Stimulated activated CD4-positive, alpha-beta T cell treated with anti-CD3 and anti-CD28 coated beads, Interleukin-4, amount 100 ng/mL, for 4 hours (primary cell): ENCODE measurements around the gene PDE7B.
"Not testable (repeated sequence)": the region's sequence is repeated elsewhere in the genome, so short reads cannot be mapped to it uniquely, and the experiment has no call there.

ENCODE experiments used
- DNase-seq, 2 experiments: peaks; one replicate each; pipeline ENCODE4 v3.0.0-alpha.2; 2020

PDE7B gene

GRCh38 chr6:136114661-136115060 is 263.2 kb downstream of the PDE7B start:
- DNase-seq = no peak

- no peak for DNase-seq
Measured at GRCh38 chr6:136115941-136116340, 264.4 kb downstream of the PDE7B start.

GRCh38 chr6:136117081-136117480 is 265.6 kb downstream of the PDE7B start:
- no peak for DNase-seq

- DNase-seq = no peak
Measured at GRCh38 chr6:136118787-136119186, 267.3 kb downstream of the PDE7B start.

- no peak for DNase-seq
Measured at GRCh38 chr6:136123468-136123867, 272.0 kb downstream of the PDE7B start.

GRCh38 chr6:136125585-136125984 is 274.1 kb downstream of the PDE7B start:
- DNase-seq = no peak

GRCh38 chr6:136127873-136128272 is 276.4 kb downstream of the PDE7B start:
- no peak for DNase-seq

GRCh38 chr6:136129365-136129764 is 277.9 kb downstream of the PDE7B start:
- DNase-seq = no peak

GRCh38 chr6:136134268-136134667 is 282.8 kb downstream of the PDE7B start:
- DNase-seq = no peak

- DNase-seq = no peak
Measured at GRCh38 chr6:136134751-136135150, 283.2 kb downstream of the PDE7B start.

- no peak for DNase-seq
Measured at GRCh38 chr6:136136274-136136673, 284.8 kb downstream of the PDE7B start.

- DNase-seq = no peak
Measured at GRCh38 chr6:136137008-136137692, 285.6 kb downstream of the PDE7B start.

- DNase-seq = no peak
Measured at GRCh38 chr6:136137739-136138402, 286.4 kb downstream of the PDE7B start.

GRCh38 chr6:136139111-136139510 is 287.6 kb downstream of the PDE7B start:
- DNase-seq = not testable (repeated sequence)

- no peak for DNase-seq
Measured at GRCh38 chr6:136144251-136145023, 292.9 kb downstream of the PDE7B start.

GRCh38 chr6:136146130-136146529 is 294.6 kb downstream of the PDE7B start:
- DNase-seq = no peak

- DNase-seq = no peak
Measured at GRCh38 chr6:136147342-136147741, 295.8 kb downstream of the PDE7B start.

GRCh38 chr6:136148051-136148450 is 296.6 kb downstream of the PDE7B start:
- no peak for DNase-seq

- DNase-seq = no peak
Measured at GRCh38 chr6:136148523-136148922, 297.0 kb downstream of the PDE7B start.

GRCh38 chr6:136149311-136149710 is 297.8 kb downstream of the PDE7B start:
- DNase-seq = no peak

GRCh38 chr6:136150961-136151360 is 299.5 kb downstream of the PDE7B start:
- DNase-seq = no peak

- no peak for DNase-seq
Measured at GRCh38 chr6:136153707-136154375, 302.3 kb downstream of the PDE7B start.

- DNase-seq = no peak
Measured at GRCh38 chr6:136155191-136155590, 303.7 kb downstream of the PDE7B start.
